OCI-LY7 (cell line): Measurements from ENCODE around the gene CCK. TPM values are rescaled to one million over a fixed set of nuclear protein-coding genes. Genes with fewer than 3 reads are reported as not detected.

Experiments used
- BruUV-seq: library from RNA; stranded (reverse); fragments of 400-500 nt; replicated peaks from 2 replicates; lab custom pipeline; 2021; lab: Mats Ljungman, UMichigan
- CTCF ChIA-PET: fragments of 300-600 bp; sonication (Branson Sonifier 250); formaldehyde crosslinking; loops from one replicate; lab custom pipeline; 2022; ENCODE audit warnings: antibody characterized with exemption; ENCODE audit not compliant: unreplicated experiment; lab: Charles Lee
- POLR2A ChIA-PET: fragments of 300-600 bp; sonication (Branson Sonifier 250); formaldehyde crosslinking; loops from one replicate; lab custom pipeline; 2022; ENCODE audit warnings: antibody characterized with exemption; lab: Charles Lee
- DNase-seq: peaks from one replicate; pipeline ENCODE4 v3.0.0-alpha.2; 2015; ENCODE audit warnings: low spot score
- H2AFZ ChIP-seq: fragments of 200-600 bp; sonication (generic), shearing (Covaris generic); 2 replicates; pipeline ENCODE4 v1.6.1; 2014; ENCODE audit warnings: mild to moderate bottlenecking, antibody characterized with exemption, low read length, moderate library complexity
- H3K27ac ChIP-seq: fragments of 200-600 bp; sonication (generic); 2 replicates; pipeline ENCODE4 v1.5.1; 2014; ENCODE audit warnings: mixed run types, low read depth, mild to moderate bottlenecking, moderate library complexity, low read length, inconsistent platforms; ENCODE audit not compliant: poor library complexity, severe bottlenecking
- H3K36me3 ChIP-seq: fragments of 200-600 bp; sonication (generic); 2 replicates; pipeline ENCODE4 v1.6.1; 2014; ENCODE audit warnings: mild to moderate bottlenecking, antibody characterized with exemption, low read length, moderate library complexity, mixed read lengths; ENCODE audit not compliant: insufficient read depth
- H3K4me1 ChIP-seq: fragments of 200-600 bp; sonication (generic); 2 replicates; pipeline ENCODE4 v1.5.1; 2014; ENCODE audit warnings: mild to moderate bottlenecking, low read length; ENCODE audit not compliant: insufficient read depth, poor library complexity, severe bottlenecking
- H3K4me2 ChIP-seq: fragments of 200-600 bp; sonication (generic); 2 replicates; pipeline ENCODE4 v1.6.1; 2014; ENCODE audit warnings: mild to moderate bottlenecking, low read length
- H3K4me3 ChIP-seq: fragments of 200-600 bp; sonication (generic); 2 replicates; pipeline ENCODE4 v1.5.1; 2014; ENCODE audit warnings: mild to moderate bottlenecking, low read depth, low read length; ENCODE audit not compliant: poor library complexity, severe bottlenecking
- H3K79me2 ChIP-seq: fragments of 200-600 bp; sonication (generic); 2 replicates; pipeline ENCODE4 v1.6.1; 2016; ENCODE audit warnings: low read depth, mild to moderate bottlenecking, low read length, moderate library complexity, mixed read lengths; ENCODE audit not compliant: insufficient read depth
- H3K9me2 ChIP-seq: fragments of 200-600 bp; sonication (generic); 2 replicates; pipeline ENCODE4 v1.6.1; 2016; ENCODE audit warnings: mild to moderate bottlenecking, low read length, mixed read lengths; ENCODE audit not compliant: insufficient read depth
- H3K9me3 ChIP-seq: fragments of 200-600 bp; sonication (generic); 2 replicates; pipeline ENCODE4 v1.6.1; 2014; ENCODE audit warnings: mild to moderate bottlenecking, mixed run types, low read length, mixed read lengths
- H4K20me1 ChIP-seq: fragments of 200-600 bp; sonication (generic); 2 replicates; pipeline ENCODE4 v1.6.1; 2014; ENCODE audit warnings: mild to moderate bottlenecking, antibody characterized with exemption, low read length, moderate library complexity, mixed read lengths; ENCODE audit not compliant: insufficient read depth
- CTCF ChIP-seq: fragments of 200-600 bp; sonication (generic); conservative IDR thresholded peaks from 2 replicates; pipeline ENCODE4 v1.5.1; 2014; ENCODE audit warnings: mild to moderate bottlenecking, antibody characterized with exemption, low read length, moderate library complexity, mixed read lengths
- EZH2phosphoT487 ChIP-seq: fragments of 200-600 bp; sonication (generic); IDR thresholded peaks from 2 replicates; pipeline ENCODE4 v1.6.1; 2018; ENCODE audit warnings: low read depth, borderline replicate concordance, mild to moderate bottlenecking, mixed run types, antibody characterized with exemption, low read length, moderate library complexity, mixed read lengths
- intact Hi-C: fragments of 100-400 bp; cut with micrococcal nuclease; formaldehyde crosslinking; loops from one replicate; pipeline ENCODE4 v1.10.0; 2022; ENCODE audit not compliant: unreplicated experiment
- small RNA-seq: library from RNA; depleted of rRNA; stranded (forward); fragments of <200 nt; gene quantifications from one replicate; pipeline ENCODE3, GENCODE V24; 2014
- total RNA-seq, 2 experiments: library from RNA; depleted of rRNA in 1 of 2; stranded (reverse); fragments of >200 nt in 1 of 2; shearing (Covaris generic) in 1 of 2; gene quantifications; 2 replicates each; pipeline ENCODE4 v1.2.3, GENCODE V29; 2014 to 2022

The CCK gene
- total RNA-seq, 2 experiments from 2014 or later = not detected

- Histone ChIP-seq H3K4me3 (no peak overlapping the region), H3K79me2 (no peaks in the 10 kb centered on the region), H3K9me3 (no peaks in the 10 kb centered on the region), H3K36me3 (peaks cover 93% of the 10 kb centered on the region), H4K20me1 (no peaks in the 10 kb centered on the region), H3K27ac (no peak overlapping the region), H3K4me2 (no peak overlapping the region), H3K9me2 (no peaks in the 10 kb centered on the region), H3K4me1 (peaks cover 15% of the 10 kb centered on the region), H2AFZ (no peak overlapping the region)
- ChIA-PET CTCF (no interaction called here), POLR2A (interaction anchor here (0.6 to 1.2 kb wide), 6 partner anchors 11 to 277 kb away, joined by 3 to 6 read pairs (median 5); no protein-coding TSS in a partner anchor)
- TF ChIP-seq EZH2phosphoT487 (no peak), CTCF (no peak)
- BruUV-seq = no TSS peak
- no peak for DNase-seq
- intact Hi-C loops = no loop called here
These were observed 56.1 kb downstream of the CCK start for GRCh38 chr3:42209917-42210316.

Small RNAs within 50 kb of the gene (small RNA-seq; reads per million reads assigned to genes)
- not detected for gene RNU4-78P

Other genes starting within 250 kb of the CCK start
- 60.8 and 62.5 TPM in 2 replicates for gene TRAK1, start 174.8 kb downstream of the CCK start, total RNA-seq (2014; rRNA removed; shearing (Covaris generic))
- gene TRAK1, start 174.8 kb downstream of the CCK start, total RNA-seq (2022) = 88.3 and 92.6 TPM in 2 replicates
- not detected in 2 replicates for gene LYZL4, start 144.4 kb upstream of the CCK start, total RNA-seq (2014; rRNA removed; shearing (Covaris generic))
- not detected in 2 replicates for gene LYZL4, start 144.4 kb upstream of the CCK start, total RNA-seq (2022)
- gene VIPR1, start 236.5 kb upstream of the CCK start, total RNA-seq (2014; rRNA removed; shearing (Covaris generic)) = 0.21 TPM in 1 of 2 replicates, not detected in the other
- gene VIPR1, start 236.5 kb upstream of the CCK start, total RNA-seq (2022) = not detected in 2 replicates